HG02884 (cell line): ENCODE data around the gene DDX39A.
A peak's percentile ranks its signal among the peaks of the same experiment; 100 is the strongest.
"Not testable (repeated sequence)": the region's sequence is repeated elsewhere in the genome, so short reads cannot be mapped to it uniquely, and the experiment has no call there.

Experiments used
- ATAC-seq: cut with Tn5 transposase; IDR thresholded peaks from one replicate; pipeline ENCODE4 v1.9.1; 2021; ENCODE audit warnings: mild to moderate bottlenecking, moderate library complexity; ENCODE audit not compliant: unreplicated experiment

DDX39A gene

DNA sequence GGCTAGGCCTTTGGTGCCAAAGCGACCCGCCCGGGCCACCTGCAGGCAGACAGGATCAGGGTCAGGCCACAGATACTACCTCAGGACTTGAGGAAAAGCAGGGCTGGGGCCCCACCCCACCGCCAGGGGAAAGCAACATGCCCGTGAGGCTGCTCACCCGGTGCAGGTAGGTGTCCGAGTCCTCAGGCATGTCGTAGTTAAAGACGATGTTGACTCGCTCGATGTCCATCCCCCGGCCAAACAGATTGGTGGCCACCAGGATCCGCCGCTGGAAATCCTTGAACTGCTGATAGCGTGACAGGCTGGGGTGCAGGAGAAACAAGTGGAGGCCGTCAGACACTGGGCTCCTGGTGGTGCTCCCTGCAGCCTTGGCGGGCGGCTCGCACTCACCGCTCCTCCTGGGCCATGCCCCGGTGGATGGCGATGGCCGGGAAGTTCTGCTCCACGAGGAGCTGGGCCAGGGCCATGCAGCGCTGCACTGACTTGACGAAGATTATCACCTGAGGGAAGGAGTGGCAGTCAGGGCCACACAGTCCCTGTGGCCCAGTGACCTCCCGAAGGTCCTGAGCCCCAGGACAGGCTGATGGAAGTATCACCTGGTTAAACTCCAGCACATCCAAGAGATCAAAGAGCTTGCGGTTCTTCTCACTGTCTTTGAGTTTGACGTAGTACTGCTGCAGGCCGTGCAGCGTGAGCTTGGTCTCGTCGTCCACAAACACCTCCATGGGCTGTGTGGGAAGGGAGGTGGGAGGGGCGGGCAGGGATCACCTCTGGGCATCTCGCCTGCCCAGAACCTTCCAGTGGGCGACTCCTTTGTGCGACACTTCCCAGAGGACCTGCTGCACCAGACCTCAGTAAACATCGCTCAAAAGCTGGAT lies 9.8 kb downstream of the DDX39A start:
- no peak for ATAC-seq

DNA sequence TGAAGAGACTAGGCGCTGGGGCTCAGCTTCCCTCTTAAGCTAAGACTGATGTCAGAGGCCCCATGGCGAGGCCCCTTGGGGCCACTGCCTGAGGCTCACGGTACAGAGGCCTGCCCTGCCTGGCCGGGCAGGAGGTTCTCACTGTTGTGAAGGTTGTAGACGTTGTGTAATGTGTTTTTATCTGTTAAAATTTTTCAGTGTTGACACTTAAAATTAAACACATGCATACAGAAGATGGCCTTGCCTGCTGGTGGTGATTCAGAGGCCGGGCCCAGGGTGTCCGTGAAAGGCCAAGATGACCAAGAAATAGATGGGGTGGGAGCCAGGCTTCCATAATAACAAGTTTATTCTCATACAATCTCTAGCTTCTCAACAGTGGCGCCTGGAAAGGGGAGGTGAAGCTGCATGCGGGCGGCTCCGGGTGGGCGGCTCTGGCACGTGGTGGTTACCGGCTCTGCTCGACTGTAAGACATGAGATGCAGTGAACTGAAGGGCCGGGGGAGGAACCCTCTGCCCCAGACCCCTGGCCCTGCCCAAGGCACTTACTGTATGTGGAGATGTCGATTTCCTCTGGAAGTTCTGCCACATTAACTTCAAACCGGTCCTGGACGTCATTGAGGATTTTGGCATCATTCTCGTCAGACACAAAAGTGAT lies 10.5 kb downstream of the DDX39A start:
- no peak for ATAC-seq

DNA sequence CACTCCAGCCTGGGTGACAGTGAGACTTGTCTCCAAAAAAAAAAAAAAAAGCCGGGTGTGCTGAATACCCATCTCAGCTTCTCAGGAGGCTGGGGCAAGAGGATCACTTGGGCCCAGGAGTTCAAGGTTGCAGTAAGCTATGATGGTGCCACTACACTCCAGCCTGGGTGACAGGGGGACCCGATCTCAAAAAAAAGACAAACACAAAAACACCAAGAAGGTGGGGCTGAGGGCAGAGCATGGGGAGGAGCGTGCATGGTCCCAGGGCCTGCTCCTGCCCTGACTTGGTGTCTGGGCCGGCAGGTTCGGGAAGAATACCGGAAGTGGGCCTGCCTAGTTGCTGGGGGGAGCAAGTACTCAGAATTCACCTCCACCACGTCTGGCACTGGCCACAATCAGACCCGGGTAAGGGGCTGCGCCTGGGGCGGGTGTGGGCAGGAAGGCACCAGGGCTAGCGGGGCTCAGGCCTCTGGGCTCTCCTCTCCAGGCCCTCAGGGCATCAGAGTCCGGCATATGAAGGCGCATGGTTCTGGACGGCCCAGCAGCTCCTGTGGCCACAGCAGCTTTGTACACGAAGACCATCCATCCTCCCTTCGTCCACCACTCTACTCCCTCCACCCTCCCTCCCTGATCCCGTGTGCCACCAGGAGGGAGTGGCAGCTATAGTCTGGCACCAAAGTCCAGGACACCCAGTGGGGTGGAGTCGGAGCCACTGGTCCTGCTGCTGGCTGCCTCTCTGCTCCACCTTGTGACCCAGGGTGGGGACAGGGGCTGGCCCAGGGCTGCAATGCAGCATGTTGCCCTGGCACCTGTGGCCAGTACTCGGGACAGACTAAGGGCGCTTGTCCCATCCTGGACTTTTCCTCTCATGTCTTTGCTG lies 11.3 kb downstream of the DDX39A start:
- no peak for ATAC-seq

DNA sequence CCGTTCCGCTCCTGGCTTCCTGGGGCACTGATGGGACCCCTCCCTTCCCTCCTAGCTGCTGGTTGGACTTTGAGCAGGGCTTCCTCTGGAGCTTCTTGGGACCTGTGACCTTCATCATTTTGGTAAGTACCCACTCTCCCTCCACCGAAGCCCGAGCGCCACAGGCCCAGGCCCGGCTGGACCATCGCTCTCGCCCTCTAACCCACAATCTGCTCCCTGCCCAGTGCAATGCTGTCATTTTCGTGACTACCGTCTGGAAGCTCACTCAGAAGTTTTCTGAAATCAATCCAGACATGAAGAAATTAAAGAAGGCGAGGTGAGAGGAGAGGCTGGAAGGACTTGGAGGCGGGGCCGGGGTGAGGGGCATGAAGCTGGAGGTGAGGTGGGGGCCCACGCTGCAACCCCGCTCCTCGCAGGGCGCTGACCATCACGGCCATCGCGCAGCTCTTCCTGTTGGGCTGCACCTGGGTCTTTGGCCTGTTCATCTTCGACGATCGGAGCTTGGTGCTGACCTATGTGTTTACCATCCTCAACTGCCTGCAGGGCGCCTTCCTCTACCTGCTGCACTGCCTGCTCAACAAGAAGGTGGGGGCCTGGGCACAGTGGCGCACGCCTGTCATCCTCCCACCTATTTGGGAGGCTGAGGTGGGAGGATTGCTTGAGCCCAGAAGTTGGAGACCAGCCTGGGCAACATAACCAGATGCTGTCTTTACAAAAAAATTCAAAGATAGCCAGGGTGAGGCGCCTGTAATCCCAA lies 12.3 kb downstream of the DDX39A start:
- ATAC-seq, result no peak

DNA sequence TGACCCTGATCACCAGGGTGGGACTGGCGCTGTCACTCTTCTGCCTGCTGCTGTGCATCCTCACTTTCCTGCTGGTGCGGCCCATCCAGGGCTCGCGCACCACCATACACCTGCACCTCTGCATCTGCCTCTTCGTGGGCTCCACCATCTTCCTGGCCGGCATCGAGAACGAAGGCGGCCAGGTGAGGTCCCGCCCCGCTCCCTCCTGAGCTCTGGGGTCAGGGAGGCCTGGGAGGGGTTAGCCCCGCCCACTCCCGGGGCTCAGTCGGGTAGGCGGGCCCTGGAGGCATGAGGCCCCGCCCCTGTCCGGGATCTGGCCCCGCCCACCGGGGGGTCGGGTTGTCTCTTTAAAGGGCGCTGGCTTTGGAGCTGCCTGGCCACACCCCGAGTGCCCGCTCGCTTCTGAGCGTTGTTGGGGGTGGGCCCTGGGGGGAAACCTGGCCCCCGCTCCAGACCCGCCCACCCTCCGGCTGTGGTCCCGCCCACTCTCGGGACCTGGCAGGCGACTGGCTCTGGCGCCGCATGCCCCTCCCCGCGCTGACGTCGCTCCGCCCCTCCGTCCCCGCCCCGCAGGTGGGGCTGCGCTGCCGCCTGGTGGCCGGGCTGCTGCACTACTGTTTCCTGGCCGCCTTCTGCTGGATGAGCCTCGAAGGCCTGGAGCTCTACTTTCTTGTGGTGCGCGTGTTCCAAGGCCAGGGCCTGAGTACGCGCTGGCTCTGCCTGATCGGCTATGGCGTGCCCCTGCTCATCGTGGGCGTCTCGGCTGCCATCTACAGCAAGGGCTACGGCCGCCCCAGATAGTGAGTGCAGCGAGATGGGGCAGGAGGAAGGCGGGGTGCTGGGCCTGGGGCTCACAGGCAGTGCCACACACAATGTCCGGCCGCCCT lies 13.1 kb downstream of the DDX39A start:
- peak; percentile 46 for ATAC-seq

DNA sequence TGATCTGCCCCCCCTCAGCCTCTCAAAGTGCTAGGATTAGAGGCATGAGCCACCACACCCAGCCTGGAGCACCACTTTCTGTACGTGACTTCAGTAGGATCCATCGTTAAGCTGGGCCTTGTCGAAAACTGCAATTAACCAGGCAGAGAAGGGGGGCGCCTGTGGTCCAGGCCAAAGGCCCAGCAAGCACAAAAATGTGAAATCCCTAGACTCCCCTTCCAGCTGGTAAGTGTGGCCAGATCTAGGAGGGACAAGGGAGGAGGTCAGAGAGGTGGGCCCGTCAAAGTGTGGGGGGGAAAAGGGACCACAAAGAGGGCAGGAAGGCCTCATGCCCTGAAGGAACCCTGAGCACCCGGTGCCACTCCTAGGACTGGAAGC lies 13.8 kb downstream of the DDX39A start:
- ATAC-seq, result no peak

DNA sequence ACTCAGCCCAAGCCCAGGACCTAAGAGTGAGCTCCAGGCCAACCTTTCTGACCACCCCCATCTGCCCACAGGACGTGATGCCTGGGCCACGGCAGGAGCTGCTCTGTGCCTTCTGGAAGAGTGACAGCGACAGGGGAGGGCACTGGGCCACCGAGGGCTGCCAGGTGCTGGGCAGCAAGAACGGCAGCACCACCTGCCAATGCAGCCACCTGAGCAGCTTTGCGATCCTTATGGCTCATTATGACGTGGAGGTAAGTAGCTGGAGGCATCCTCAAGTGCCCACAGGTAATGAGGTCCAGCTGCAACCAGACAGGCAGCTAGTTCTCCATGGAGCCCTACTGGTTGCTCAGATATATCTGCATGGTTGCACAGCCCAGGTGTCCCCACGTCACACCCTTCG lies 14.8 kb downstream of the DDX39A start:
- ATAC-seq, result no peak

DNA sequence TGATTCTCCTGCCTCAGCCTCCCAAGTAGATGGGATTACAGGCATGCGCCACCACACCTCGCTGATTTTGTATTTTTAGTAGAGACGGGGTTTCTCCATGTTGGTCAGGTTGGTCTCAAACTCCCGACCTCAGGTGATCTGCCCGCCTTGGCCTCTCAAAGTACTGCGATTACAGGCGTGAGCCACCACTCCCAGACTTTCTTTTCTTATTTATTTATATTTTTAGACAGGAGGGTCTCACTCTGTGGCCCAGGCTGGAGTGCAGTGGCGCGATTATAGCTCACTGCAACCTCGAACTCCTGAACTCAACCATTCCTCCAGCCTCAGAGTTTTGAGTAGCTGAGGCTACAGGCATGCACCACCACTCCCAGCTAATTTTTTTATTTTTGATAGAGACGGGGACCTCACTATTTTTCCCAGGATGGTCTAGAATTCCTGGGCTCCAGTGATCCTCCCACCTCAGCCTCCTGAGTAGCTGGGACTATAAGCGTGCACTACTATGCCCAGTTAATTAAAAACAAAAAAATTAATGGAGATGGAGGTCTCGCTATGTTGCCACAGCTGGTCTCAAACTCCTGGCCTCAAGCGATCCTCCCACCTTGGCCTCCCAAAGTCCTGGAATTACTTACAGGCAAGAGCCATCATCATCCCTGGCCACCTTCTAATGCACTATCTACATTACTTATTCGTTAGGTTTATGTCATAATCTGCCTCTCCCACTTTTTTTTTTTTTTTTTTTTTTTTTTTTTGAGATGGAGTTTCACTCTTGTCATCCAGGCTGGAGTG lies 15.8 kb downstream of the DDX39A start:
- ATAC-seq, result not testable (repeated sequence)

DNA sequence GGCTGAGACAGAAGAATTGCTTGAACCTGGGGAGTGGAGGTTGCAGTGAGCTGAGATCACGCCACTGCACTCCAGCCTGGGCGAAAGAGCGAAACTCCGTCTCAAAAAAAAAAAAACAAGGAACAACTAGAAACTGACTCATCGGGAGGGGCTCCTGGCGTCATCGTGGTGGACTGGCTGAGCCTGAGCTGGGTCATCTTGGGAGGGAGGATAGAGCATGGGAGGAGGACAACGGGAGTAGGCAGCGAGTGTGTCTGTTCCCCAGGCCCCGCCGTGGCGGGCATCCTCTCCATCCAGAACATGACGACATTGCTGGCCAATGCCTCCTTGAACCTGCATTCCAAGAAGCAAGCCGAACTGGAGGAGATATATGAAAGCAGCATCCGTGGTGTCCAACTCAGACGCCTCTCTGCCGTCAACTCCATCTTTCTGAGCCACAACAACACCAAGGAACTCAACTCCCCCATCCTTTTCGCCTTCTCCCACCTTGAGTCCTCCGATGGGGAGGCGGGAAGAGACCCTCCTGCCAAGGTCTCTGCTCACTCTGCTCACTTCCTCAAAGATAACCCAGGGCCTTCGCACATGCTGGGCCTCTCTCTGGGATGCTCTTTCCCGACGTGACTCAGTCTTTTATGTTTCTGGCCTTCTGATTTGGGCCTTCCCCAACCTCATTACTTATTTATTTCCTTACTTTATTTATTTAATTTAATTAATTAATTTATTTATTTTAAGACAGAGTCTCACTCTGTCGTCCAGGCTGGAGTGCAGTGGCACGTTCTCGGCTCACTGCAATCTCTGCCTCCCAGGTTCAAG lies 16.6 kb downstream of the DDX39A start:
- no peak for ATAC-seq

DNA sequence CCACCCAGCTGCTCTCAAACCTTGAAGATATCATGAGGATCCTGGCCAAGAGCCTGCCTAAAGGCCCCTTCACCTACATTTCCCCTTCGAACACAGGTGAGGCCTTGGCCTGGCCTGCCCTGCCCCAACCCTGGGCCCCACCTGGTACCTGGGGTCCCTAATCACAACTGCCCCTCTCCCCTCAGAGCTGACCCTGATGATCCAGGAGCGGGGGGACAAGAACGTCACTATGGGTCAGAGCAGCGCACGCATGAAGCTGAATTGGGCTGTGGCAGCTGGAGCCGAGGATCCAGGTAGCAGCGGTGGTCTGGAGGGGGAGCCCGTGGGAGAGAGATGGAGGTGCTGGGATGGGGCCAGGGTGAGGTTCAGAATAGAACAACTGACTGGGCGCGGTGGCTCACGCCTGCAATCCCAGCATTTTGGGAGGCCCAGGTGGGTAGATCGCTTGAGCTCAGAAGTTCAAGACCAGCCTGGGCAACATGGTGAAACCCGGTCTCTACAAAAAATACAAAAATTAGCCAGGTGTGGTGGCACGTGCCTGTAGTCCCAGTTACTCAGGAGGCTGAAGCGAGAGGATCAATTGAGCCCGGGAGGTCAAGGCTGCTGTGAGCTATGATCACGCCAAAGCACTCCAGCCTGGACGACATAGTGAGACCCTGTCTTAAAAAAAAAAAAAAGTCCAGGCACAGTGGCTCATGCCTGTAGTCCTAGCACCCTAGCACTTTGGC lies 17.5 kb downstream of the DDX39A start:
- no peak for ATAC-seq

DNA sequence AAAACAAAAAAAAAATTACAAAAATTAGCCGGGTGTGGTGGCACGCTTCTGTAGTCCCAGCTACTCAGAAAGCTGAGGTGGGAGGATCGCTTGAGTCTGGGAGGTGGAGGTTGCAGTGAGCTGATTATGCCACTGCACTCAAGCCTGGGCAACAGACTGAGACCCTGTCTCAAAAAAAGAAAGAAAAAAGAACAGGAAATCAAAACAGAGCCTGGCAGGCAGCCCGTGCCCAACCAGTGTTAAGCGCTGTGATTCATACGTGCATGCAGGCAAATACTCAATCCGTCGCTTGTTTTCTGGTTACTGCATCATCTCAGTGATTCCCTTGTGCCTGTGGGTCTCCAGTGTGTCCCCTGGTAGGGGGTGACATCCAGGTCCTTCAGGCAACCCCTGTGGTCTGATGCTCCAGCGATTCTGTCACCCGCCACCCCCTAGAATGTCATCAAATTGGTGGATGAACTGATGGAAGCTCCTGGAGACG lies 18.1 kb downstream of the DDX39A start:
- ATAC-seq, result no peak

DNA sequence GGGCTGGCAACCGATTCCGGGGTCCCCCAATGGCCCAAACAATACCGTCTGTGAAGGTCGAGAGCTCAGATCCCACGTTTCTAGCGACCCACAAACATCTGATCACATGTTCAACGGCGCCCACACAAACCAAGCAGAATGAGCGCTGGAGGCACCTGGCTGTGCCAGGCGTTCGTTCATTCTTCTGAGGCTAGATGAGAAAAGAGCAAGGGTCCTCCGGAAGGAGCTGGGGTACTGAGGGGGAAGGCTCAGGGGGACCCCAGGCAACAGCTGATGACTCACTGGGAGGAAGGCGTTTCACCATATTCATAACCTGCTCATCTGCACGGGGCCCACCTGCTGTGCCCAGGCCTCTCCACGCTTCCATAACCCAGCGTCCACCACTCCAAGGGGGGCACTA lies 22.0 kb downstream of the DDX39A start:
- ATAC-seq, result not testable (repeated sequence)

DNA sequence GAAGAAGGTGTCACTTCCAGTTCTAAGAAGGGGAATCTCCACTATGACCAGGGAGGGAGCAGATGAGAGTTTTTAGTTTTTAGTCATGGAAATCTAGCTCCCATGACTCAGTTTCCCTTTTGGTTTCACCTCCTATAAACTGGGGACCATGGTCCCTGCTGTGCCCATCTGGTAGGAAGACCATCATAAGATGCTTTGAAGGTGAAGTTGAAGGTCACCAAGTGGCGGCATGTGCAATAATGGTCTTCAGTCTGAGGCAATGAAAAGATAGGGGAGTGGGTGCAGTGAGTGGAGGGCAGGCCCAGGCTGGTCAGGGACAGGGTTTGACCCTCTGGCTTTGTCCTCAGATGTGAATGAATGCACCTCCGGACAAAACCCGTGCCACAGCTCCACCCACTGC lies 22.4 kb downstream of the DDX39A start:
- not testable (repeated sequence) for ATAC-seq

DNA sequence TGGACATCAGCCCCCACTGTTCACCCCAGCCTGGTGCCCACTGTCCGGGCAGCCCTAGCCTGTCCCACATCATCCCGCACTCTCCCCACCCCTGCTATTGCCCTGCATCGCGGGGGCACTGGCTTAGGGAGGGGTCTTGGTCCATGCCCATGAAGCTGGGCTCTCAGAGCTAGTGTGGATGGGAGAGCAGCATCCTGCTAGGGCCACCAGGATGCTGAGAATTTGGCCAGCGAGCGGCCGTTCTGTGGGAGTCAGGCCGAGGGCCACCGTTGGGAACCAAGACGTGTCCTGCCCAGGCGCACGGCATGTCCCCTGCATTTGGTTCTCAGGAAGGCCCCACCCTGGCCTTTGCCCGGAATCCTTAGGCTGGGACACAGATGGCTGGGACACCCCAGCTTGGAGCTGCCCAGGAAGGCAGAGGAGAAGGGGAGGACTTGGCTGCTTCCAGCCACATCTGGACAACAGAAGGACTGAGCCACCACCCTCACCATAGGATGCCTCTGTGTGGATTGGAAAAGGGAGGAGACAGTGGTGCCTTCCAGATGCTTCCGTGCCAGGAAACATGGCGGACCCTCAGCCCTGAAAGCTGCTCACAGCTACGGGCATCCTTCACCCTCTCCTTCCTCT lies 23.3 kb downstream of the DDX39A start:
- ATAC-seq, result no peak

DNA sequence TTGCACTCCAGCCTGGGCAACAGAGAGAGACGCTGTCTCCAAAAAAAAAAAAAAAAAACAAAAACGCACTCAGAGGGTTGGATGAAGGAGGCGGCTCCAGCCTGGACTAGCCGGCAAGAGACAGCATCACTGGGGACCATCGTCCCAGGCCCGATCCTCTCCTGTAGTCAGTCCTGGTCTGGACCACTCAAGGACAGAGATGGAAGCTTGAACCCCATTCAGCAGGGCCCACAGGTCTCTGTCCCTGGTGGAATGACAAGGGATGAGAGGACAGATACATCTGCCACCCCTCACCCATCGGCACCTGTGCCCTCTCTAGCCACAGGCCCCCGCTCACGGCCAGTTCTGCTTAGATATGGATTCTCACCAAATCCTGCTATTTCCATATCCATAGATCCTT lies 23.9 kb downstream of the DDX39A start:
- no peak for ATAC-seq

DNA sequence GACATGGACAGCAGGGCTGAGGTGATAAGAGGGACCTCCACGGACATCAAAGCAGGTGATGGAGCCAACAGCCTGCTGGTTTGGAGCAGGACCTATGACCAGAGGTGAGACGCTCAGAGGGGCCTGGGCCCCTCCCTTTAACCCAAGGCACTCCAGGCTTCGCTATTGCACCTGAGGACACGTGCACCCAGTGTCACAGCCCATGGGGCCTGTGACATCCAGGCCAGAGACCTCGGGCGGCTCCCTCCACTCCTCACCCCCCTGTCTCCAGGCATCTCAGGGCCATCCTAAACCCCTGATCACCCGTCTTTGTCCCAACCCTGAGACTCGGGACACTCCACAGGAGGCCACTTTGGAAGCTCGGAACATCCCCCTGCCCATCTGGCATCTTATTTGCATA lies 25.0 kb downstream of the DDX39A start:
- no peak for ATAC-seq

DNA sequence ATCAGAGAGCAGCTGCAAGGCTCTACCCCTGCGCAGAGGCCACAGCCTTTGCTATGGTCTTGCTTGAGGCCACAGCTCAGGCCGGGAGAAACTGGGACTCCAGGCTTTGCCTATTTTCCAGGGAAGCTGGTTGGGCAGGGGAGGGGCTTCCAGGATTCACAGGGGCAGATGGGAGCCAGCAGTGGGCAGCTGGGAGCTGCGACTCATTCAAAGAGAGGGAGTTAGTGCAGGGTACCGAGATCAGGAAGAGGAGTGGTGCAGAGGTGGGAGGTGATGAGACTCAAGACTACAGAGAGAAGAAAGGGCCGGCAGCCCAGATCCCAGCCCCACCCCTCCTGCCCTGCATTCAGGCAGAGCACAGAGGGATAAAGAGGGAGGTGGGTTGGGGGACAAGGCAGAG lies 25.8 kb downstream of the DDX39A start:
- no peak for ATAC-seq
